Endothelial cell (in vitro differentiated cells): ENCODE results near the gene ANKFY1. TPM values are rescaled to one million over a fixed set of nuclear protein-coding genes. Genes with fewer than 3 reads are reported as not detected.

Experiments used
- DNase-seq: peaks from one replicate; pipeline ENCODE4 v3.0.0; 2021; ENCODE audit warnings: low spot score
- H3K27ac Mint-ChIP-seq: one replicate; pipeline ENCODE4 v1.8.0; 2021; ENCODE audit warnings: mixed read lengths, inconsistent platforms; ENCODE audit not compliant: unreplicated experiment
- H3K27me3 Mint-ChIP-seq: one replicate; pipeline ENCODE4 v1.8.0; 2021; ENCODE audit warnings: mild to moderate bottlenecking, moderate library complexity, mixed read lengths, inconsistent platforms; ENCODE audit not compliant: unreplicated experiment
- H3K36me3 Mint-ChIP-seq: one replicate; pipeline ENCODE4 v1.8.0; 2021; ENCODE audit warnings: mild to moderate bottlenecking, low read depth, mixed read lengths, inconsistent platforms; ENCODE audit not compliant: unreplicated experiment
- H3K4me1 Mint-ChIP-seq: one replicate; pipeline ENCODE4 v1.8.0; 2021; ENCODE audit warnings: mild to moderate bottlenecking, mixed read lengths, inconsistent platforms; ENCODE audit not compliant: unreplicated experiment
- H3K4me3 Mint-ChIP-seq: one replicate; pipeline ENCODE4 v1.8.0; 2021; ENCODE audit warnings: mild to moderate bottlenecking, mixed read lengths, inconsistent platforms; ENCODE audit not compliant: unreplicated experiment
- H3K9me3 Mint-ChIP-seq: one replicate; pipeline ENCODE4 v1.8.0; 2021; ENCODE audit warnings: mixed read lengths, inconsistent platforms; ENCODE audit not compliant: unreplicated experiment
- CTCF ChIP-seq: fragments of 200-600 bp; sonication (generic); IDR thresholded peaks from one replicate; pipeline ENCODE4 v1.5.0; 2021; ENCODE audit warnings: antibody characterized with exemption; ENCODE audit not compliant: unreplicated experiment
- total RNA-seq: library from RNA; stranded (reverse); fragmentation: NEBNext Ultra II Directional; extraction: Animal tissue kit (Norgen Biotek cat#: 25700); gene quantifications from one replicate; pipeline ENCODE4 v1.2.1, GENCODE V29; 2021; ENCODE audit not compliant: unreplicated experiment

ANKFY1 gene
- total RNA-seq, 1 donor from 2014 or later, result 41.6 TPM

- H3K4me1 Mint-ChIP-seq, result peaks cover 19% of the 10 kb centered on the region
- no peak for TF ChIP-seq CTCF
- H3K27me3 Mint-ChIP-seq, result peaks cover 1% of the 10 kb centered on the region
- H3K27ac Mint-ChIP-seq, result peak overlapping the region; percentile 26
- H3K36me3 Mint-ChIP-seq, result peaks cover 5% of the 10 kb centered on the region
- no peak overlapping the region for H3K4me3 Mint-ChIP-seq
- DNase-seq, result no peak
- H3K9me3 Mint-ChIP-seq, result no peaks in the 10 kb centered on the region
Measured at GRCh38 chr17:4135489-4135888, 128.3 kb downstream of the ANKFY1 start.

DNA sequence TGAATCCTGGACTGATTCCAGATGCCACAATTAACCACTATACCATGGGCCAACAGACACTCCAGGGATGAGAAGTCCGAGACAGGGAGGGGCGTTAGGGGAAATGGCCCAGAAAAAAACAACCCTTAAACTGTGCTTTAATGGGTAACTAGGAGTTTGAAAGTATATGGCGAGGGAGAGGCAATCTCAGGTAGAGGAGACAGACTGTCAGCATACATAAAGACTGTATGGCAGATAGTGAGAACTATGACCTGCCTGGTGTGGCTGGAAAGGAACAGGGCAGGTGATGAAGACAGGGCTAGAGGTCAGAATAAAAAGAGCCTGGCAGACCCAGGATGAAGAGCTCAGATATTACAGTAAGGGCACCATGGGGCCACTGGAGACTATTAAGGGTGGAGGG lies 129.1 kb downstream of the ANKFY1 start:
- Mint-ChIP-seq H3K9me3 (no peaks in the 10 kb centered on the region), H3K4me3 (no peak overlapping the region), H3K27ac (no peak overlapping the region), H3K36me3 (peaks cover 6% of the 10 kb centered on the region), H3K4me1 (peaks cover 23% of the 10 kb centered on the region), H3K27me3 (peaks cover 1% of the 10 kb centered on the region)
- TF ChIP-seq CTCF, result no peak
- no peak for DNase-seq

DNA sequence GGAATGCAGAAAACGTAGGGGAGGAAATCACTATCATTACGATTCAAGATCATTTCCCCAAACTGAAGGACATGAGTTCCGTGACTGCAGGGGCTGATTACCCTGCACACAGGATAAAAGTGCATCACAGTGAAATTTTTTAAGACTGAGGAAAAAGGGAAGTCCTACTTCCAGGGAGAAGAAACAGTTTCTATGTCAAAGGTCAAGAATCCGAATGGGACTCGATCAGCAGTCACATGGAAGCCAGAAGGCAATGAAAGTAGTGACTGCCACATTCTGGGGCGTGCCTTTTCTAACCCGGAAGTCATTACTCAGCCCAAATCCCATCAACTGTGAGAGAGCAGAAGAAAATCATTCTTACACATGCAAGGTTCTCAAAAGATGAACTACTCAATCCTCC lies 133.1 kb downstream of the ANKFY1 start:
- no peak for TF ChIP-seq CTCF
- Mint-ChIP-seq H3K27me3 (peaks cover 4% of the 10 kb centered on the region), H3K27ac (peak overlapping the region; percentile 87), H3K4me3 (peak overlapping the region; percentile 70), H3K9me3 (no peaks in the 10 kb centered on the region), H3K36me3 (peaks cover 12% of the 10 kb centered on the region), H3K4me1 (peaks cover 21% of the 10 kb centered on the region)
- no peak for DNase-seq

DNA sequence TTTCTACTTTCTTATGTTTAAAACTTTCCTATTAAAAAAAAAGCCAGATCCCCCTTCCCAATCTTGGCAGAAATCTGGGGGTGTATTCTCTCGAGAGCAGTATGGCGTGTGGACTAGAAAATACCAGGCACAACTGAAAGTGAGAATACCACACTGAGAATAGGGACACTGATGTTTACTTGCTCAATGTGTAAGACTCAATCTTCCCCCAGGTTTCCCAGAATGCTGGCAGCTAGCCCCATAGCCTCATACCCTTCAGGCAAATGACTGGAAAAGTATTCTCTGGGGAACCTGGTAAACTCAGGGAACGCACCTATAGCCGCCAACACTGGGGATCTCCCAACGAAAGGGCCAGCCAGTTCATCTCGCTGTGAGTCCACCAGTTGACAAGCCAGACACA lies 136.2 kb downstream of the ANKFY1 start:
- H3K4me3 Mint-ChIP-seq, result no peak overlapping the region
- no peak for TF ChIP-seq CTCF
- DNase-seq, result no peak
- peaks cover 34% of the 10 kb centered on the region for H3K36me3 Mint-ChIP-seq
- H3K9me3 Mint-ChIP-seq, result no peaks in the 10 kb centered on the region
- H3K27me3 Mint-ChIP-seq, result peaks cover 3% of the 10 kb centered on the region
- H3K27ac Mint-ChIP-seq, result no peak overlapping the region
- H3K4me1 Mint-ChIP-seq, result peaks cover 17% of the 10 kb centered on the region

- Mint-ChIP-seq H3K9me3 (no peaks in the 10 kb centered on the region), H3K4me3 (no peak overlapping the region), H3K27ac (no peak overlapping the region), H3K27me3 (peaks cover 3% of the 10 kb centered on the region), H3K36me3 (peaks cover 36% of the 10 kb centered on the region), H3K4me1 (peaks cover 5% of the 10 kb centered on the region)
- no peak for DNase-seq
- TF ChIP-seq CTCF, result no peak
Measured at GRCh38 chr17:4125552-4125951, 138.2 kb downstream of the ANKFY1 start.
